K562 (cell line): Measurements from ENCODE around the gene NECTIN2. TPM values are rescaled to one million over a fixed set of nuclear protein-coding genes. Genes with fewer than 3 reads are reported as not detected.

Experiments used
- CHD1 ChIP-seq: fragments of 200-600 bp; sonication (generic); IDR thresholded peaks from one replicate; pipeline ENCODE4 v1.6.1; 2012; ENCODE audit warnings: mild to moderate bottlenecking, moderate library complexity, low read length, inconsistent platforms
- HDAC3 ChIP-seq: fragments of 450-650 bp; IDR thresholded peaks from 2 replicates; pipeline ENCODE4 v1.6.1; 2018; ENCODE audit warnings: borderline replicate concordance, mild to moderate bottlenecking, moderate library complexity; ENCODE audit not compliant: partially characterized antibody
- KLF16 ChIP-seq: IDR thresholded peaks from 2 replicates; pipeline ENCODE4 v1.6.1; 2016; ENCODE audit warnings: antibody characterized with exemption
- MTA1 ChIP-seq: fragments of 450-650 bp; IDR thresholded peaks from 2 replicates; pipeline ENCODE4 v1.6.1; 2017; ENCODE audit warnings: borderline replicate concordance
- MYBL2 ChIP-seq, 2 experiments: fragments of 450-650 bp in 1 of 2; sonication (generic) in 1 of 2; formaldehyde crosslinking in 1 of 2; IDR thresholded peaks; 2 replicates each; pipeline versions ENCODE4 v1.6.1 to v1.8.1; 2017 to 2022; ENCODE audit warnings: borderline replicate concordance in 1 of 2, inconsistent platforms in 1 of 2, low read depth in 1 of 2, mild to moderate bottlenecking in 1 of 2, missing genetic modification reagents in 1 of 2, moderate library complexity in 1 of 2
- POLR2B ChIP-seq: fragments of 450-650 bp; IDR thresholded peaks from 2 replicates; pipeline ENCODE4 v1.6.1; 2018; ENCODE audit warnings: low read depth; ENCODE audit not compliant: partially characterized antibody
- PRDM10 ChIP-seq: fragments of 450-650 bp; IDR thresholded peaks from 2 replicates; pipeline ENCODE4 v1.6.1; 2018; ENCODE audit not compliant: partially characterized antibody
- RUNX1 ChIP-seq: sonication (generic); IDR thresholded peaks from 2 replicates; pipeline ENCODE4 v1.6.1; 2016; ENCODE audit warnings: antibody characterized with exemption, low read depth
- SIN3A ChIP-seq, 2 experiments: fragments of 150-350 bp in 1 of 2; IDR thresholded peaks; 2 replicates each; pipeline ENCODE4 v1.6.1; 2011 to 2016; ENCODE audit warnings: borderline replicate concordance in 2 of 2, low read depth in 2 of 2, low read length in 2 of 2, mild to moderate bottlenecking in 2 of 2, moderate library complexity in 2 of 2; ENCODE audit not compliant: control insufficient read depth in 1 of 2
- SIN3B ChIP-seq: fragments of 450-650 bp; IDR thresholded peaks from 2 replicates; pipeline ENCODE4 v1.6.1; 2017; ENCODE audit warnings: low read depth, mild to moderate bottlenecking, moderate library complexity
- SIX5 ChIP-seq, 2 experiments: IDR thresholded peaks; 2 replicates each; pipeline ENCODE4 v1.6.1; 2011; ENCODE audit warnings: low read length in 2 of 2, borderline replicate concordance in 1 of 2, low read depth in 1 of 2, mild to moderate bottlenecking in 1 of 2, moderate library complexity in 1 of 2; ENCODE audit not compliant: insufficient read depth in 1 of 2
- TSC22D4 ChIP-seq: fragments of 450-650 bp; IDR thresholded peaks from 2 replicates; pipeline ENCODE4 v1.6.1; 2016; ENCODE audit warnings: missing genetic modification characterization, missing biosample characterization, control low read depth
- ZBTB7A ChIP-seq: IDR thresholded peaks from 2 replicates; pipeline ENCODE4 v1.6.1; 2011; ENCODE audit warnings: low read depth, mild to moderate bottlenecking, low read length, moderate library complexity, borderline replicate concordance; ENCODE audit not compliant: control insufficient read depth
- ZNF583 ChIP-seq: fragments of 250-450 bp; sonication (Bioruptor Pico); IDR thresholded peaks from 2 replicates; pipeline ENCODE4 v1.4.0; 2020
- polyA plus RNA-seq, 8 experiments: library from polyadenylated mRNA; depleted of rRNA in 4 of 8; stranded (reverse) in 5 of 8; unstranded in 3 of 8; fragments of >200 nt; fragmentation: Nextera tagmentation in 2 of 8; fragmentation: Illumina TruSeq in 1 of 8; extraction: Ambion mirVana in 2 of 8; extraction: Trizol in 1 of 8; gene quantifications; 2 replicates each; pipeline versions ENCODE4 v1.2.1 to v1.2.3, GENCODE V29; 2011 to 2014; ENCODE audit warnings: inconsistent platforms in 1 of 8, missing spikeins in 1 of 8
- total RNA-seq, 7 experiments: library from RNA; depleted of rRNA in 6 of 7; stranded (reverse); fragments of >200 nt in 6 of 7; fragmentation: Illumina TruSeq in 2 of 7; extraction: Trizol in 2 of 7; gene quantifications; 2 replicates each; pipeline versions ENCODE4 v1.2.1 to v1.2.3, GENCODE V29; 2011 to 2021; ENCODE audit warnings: low replicate concordance in 1 of 7
- TF ChIP-seq, protein P1 (sequence below): sonication (generic); formaldehyde crosslinking; IDR thresholded peaks from 2 replicates; pipeline ENCODE4 v1.8.0; 2023; ENCODE audit warnings: mild to moderate bottlenecking, missing genetic modification reagents
- TF ChIP-seq, protein P2 (sequence below): fragments of 250-450 bp; sonication (Bioruptor Pico); IDR thresholded peaks from 2 replicates; pipeline ENCODE4 v1.8.0; 2022; ENCODE audit warnings: moderate library complexity, mild to moderate bottlenecking, inconsistent platforms
- TF ChIP-seq, protein P3 (sequence below): fragments of 450-650 bp; IDR thresholded peaks from 2 replicates; pipeline ENCODE4 v1.6.1; 2017; ENCODE audit warnings: mild to moderate bottlenecking, moderate library complexity

NECTIN2 gene
- total and polyA plus RNA-seq, 9 of the 15 experiments (the other 6 are each of a cell fraction or from before 2014, with no cell fraction given): 3.9 to 94.9 (median 34.9) TPM

DNA sequence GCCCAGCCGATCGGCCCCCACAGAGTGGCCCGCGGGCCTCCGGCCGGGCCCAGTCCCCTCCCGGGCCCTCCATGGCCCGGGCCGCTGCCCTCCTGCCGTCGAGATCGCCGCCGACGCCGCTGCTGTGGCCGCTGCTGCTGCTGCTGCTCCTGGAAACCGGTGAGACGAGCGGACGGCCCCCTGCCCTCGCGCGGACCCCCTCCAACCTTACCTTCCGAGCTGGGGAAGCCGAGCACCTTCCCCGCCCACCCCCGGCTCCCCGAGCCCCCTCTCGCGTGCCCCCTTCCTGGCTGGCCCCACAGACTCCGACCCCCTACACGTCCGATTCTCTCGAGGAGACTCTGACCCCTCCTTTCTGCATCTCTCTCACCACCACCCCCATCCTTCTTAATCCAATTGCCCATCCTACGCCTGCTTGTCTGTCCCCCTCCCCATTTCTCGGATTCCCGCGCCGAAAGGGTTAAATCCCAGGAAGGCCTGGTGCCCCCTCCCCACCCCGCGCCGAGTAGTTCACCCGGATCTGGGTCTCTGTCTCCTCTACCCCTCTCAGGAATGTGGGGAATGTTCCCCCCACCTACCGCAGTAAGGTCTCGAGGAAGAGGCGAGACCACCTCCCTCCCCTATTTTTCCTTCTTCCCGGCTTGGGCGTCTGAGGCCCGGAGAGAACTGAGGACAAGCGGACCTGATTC lies 502 bp downstream of the NECTIN2 start (continued):
- TF ChIP-seq, protein P1, sequence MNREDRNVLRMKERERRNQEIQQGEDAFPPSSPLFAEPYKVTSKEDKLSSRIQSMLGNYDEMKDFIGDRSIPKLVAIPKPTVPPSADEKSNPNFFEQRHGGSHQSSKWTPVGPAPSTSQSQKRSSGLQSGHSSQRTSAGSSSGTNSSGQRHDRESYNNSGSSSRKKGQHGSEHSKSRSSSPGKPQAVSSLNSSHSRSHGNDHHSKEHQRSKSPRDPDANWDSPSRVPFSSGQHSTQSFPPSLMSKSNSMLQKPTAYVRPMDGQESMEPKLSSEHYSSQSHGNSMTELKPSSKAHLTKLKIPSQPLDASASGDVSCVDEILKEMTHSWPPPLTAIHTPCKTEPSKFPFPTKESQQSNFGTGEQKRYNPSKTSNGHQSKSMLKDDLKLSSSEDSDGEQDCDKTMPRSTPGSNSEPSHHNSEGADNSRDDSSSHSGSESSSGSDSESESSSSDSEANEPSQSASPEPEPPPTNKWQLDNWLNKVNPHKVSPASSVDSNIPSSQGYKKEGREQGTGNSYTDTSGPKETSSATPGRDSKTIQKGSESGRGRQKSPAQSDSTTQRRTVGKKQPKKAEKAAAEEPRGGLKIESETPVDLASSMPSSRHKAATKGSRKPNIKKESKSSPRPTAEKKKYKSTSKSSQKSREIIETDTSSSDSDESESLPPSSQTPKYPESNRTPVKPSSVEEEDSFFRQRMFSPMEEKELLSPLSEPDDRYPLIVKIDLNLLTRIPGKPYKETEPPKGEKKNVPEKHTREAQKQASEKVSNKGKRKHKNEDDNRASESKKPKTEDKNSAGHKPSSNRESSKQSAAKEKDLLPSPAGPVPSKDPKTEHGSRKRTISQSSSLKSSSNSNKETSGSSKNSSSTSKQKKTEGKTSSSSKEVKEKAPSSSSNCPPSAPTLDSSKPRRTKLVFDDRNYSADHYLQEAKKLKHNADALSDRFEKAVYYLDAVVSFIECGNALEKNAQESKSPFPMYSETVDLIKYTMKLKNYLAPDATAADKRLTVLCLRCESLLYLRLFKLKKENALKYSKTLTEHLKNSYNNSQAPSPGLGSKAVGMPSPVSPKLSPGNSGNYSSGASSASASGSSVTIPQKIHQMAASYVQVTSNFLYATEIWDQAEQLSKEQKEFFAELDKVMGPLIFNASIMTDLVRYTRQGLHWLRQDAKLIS: no peak
- TF ChIP-seq PRDM10 (no peak), MTA1 (no peak), ZBTB7A (peak; percentile 46), SIN3B (no peak), KLF16 (no peak), TSC22D4 (tag) (no peak), CHD1 (peak; percentile 70), SIN3A (IDR thresholded peaks at IDR 0.05; ENCODE audit: borderline replicate concordance in 2 of 2, control insufficient read depth in 1 of 2, low read depth in 2 of 2, low read length in 2 of 2) (peak in 1 of 2 experiments; percentile 13; a peak in 1 of 4 replicates), HDAC3 (no peak), MYBL2 (IDR thresholded peaks at IDR 0.05; ENCODE audit: low read depth) (no peak), MYBL2 (CRISPR knock-in tag; IDR thresholded peaks at IDR 0.05; ENCODE audit: borderline replicate concordance) (no peak), RUNX1 (no peak), SIX5 (IDR thresholded peaks at IDR 0.05; ENCODE audit: borderline replicate concordance in 1 of 2, insufficient read depth in 1 of 2, low read depth in 1 of 2, low read length in 2 of 2) (no peak), ZNF583 (CRISPR knock-in tag) (no peak), POLR2B (peak; percentile 30)
- TF ChIP-seq, protein P2, sequence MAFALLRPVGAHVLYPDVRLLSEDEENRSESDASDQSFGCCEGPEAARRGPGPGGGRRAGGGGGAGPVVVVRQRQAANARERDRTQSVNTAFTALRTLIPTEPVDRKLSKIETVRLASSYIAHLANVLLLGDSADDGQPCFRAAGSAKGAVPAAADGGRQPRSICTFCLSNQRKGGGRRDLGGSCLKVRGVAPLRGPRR: no peak
- TF ChIP-seq, protein P3, sequence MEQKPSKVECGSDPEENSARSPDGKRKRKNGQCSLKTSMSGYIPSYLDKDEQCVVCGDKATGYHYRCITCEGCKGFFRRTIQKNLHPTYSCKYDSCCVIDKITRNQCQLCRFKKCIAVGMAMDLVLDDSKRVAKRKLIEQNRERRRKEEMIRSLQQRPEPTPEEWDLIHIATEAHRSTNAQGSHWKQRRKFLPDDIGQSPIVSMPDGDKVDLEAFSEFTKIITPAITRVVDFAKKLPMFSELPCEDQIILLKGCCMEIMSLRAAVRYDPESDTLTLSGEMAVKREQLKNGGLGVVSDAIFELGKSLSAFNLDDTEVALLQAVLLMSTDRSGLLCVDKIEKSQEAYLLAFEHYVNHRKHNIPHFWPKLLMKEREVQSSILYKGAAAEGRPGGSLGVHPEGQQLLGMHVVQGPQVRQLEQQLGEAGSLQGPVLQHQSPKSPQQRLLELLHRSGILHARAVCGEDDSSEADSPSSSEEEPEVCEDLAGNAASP: no peak
